Upper lobe of right lung (tissue), 1 donor: ENCODE results near the gene EBLN2. TPM values are rescaled to one million over a fixed set of nuclear protein-coding genes. Genes with fewer than 3 reads are reported as not detected.
"Not testable (repeated sequence)": the region's sequence is repeated elsewhere in the genome, so short reads cannot be mapped to it uniquely, and the experiment has no call there.

Experiments used
- ATAC-seq: fragments of 200-7000 bp; cut with Tn5 transposase; one replicate; pipeline ENCODE4 v1.9.1; 2020; ENCODE audit warnings: mild to moderate bottlenecking, moderate library complexity
- DNase-seq: peaks from one replicate; pipeline ENCODE4 v3.0.0-alpha.2; 2020
- H3K27ac ChIP-seq: fragments of 200-600 bp; one replicate; pipeline ENCODE4 v1.8.0; 2022
- H3K27me3 ChIP-seq: fragments of 200-600 bp; one replicate; pipeline ENCODE4 v1.8.0; 2022; ENCODE audit warnings: mild to moderate bottlenecking
- H3K36me3 ChIP-seq: fragments of 200-600 bp; one replicate; pipeline ENCODE4 v1.8.0; 2022
- H3K4me1 ChIP-seq: fragments of 200-600 bp; one replicate; pipeline ENCODE4 v1.8.0; 2022
- H3K4me3 ChIP-seq: fragments of 200-600 bp; one replicate; pipeline ENCODE4 v1.8.0; 2022; ENCODE audit warnings: mild to moderate bottlenecking
- H3K9me3 ChIP-seq: fragments of 200-600 bp; one replicate; pipeline ENCODE4 v1.8.0; 2022
- CTCF ChIP-seq: fragments of 200-600 bp; IDR thresholded peaks from one replicate; pipeline ENCODE4 v1.8.0; 2022; ENCODE audit warnings: antibody characterized with exemption
- intact Hi-C: fragments of 100-400 bp; cut with DNase I; formaldehyde crosslinking; loops from one replicate; pipeline ENCODE4 v1.11.0; 2022
- total RNA-seq: library from RNA; stranded (reverse); fragmentation: NEBNext Ultra II Directional; extraction: Animal tissue kit (Norgen Biotek cat#: 25700); gene quantifications from one replicate; pipeline ENCODE4 v1.2.1, GENCODE V29; 2021
- donor health status: DM: no; HTN: yes; CAD: no; lungs with severe emphysema.

Gene EBLN2
- total RNA-seq, 1 donor from 2014 or later: 4.0 TPM

GRCh38 chr3:73056845-73057150 lies 4.7 kb upstream of the EBLN2 start:
- no peak overlapping the region for H3K4me3 ChIP-seq
- no peak overlapping the region for H3K27ac ChIP-seq
- no peak for DNase-seq
- no peak for ATAC-seq
- intact Hi-C loops: no loop called here
- no peak for TF ChIP-seq CTCF
- H3K27me3 ChIP-seq: no peaks in the 10 kb centered on the region
- peaks cover 3% of the 10 kb centered on the region for H3K36me3 ChIP-seq
- H3K4me1 ChIP-seq: peaks cover 9% of the 10 kb centered on the region
- H3K9me3 ChIP-seq: no peaks in the 10 kb centered on the region

GRCh38 chr3:73060302-73060723 lies 1.1 kb upstream of the EBLN2 start:
- ATAC-seq (no peak), DNase-seq (no peak)
- Histone ChIP-seq H3K36me3 (peaks cover 37% of the 10 kb centered on the region), H3K9me3 (no peaks in the 10 kb centered on the region), H3K4me1 (peaks cover 9% of the 10 kb centered on the region), H3K27me3 (no peaks in the 10 kb centered on the region), H3K4me3 (no peak overlapping the region), H3K27ac (no peak overlapping the region)
- no peak for TF ChIP-seq CTCF
- intact Hi-C loops: no loop called here

DNA sequence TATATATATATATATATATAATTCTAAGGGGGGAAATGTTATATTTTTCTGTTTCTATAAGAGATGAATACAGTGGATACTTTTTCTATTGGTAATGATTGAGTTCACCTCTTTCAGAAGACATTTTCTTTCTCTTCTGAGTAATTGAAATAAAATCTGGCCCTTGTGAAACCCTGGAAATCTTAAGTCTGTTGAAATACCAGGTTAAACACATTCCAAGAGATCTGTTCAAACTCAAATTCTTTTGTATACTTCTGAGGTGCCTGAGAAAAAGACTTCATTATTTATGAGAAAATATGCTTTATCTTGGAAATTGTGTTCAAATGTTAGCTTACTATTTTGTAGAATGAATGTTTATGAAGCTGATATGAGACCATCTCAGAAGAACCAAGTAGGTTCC lies 4.8 kb downstream of the EBLN2 start:
- H3K27me3 ChIP-seq, H3K4me1 ChIP-seq, H3K9me3 ChIP-seq, intact Hi-C loops, DNase-seq, H3K27ac ChIP-seq, H3K4me3 ChIP-seq, ATAC-seq: not testable (repeated sequence)
- H3K36me3 ChIP-seq: peaks cover 53% of the 10 kb centered on the region

DNA sequence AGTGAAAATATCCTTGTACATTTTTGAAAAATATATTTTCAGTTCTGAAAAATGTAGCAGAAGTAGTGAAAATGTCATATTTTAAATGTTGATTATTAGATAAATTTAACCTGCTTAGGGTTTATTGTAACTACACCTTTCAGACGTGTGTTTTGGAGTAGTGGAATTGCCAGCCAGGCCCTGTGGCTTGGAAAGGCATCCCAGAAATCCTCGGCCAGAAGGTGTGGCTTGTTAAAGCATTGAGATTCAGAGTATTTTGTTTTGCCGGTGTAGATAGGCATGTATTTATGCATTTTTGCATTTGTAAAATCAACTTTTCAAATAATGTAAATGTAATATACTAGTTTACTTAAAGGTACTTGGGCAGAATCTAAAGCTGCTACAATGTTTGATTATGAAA lies 7.0 kb downstream of the EBLN2 start:
- Histone ChIP-seq H3K4me1 (no peaks in the 10 kb centered on the region), H3K27ac (no peak overlapping the region), H3K9me3 (no peaks in the 10 kb centered on the region), H3K36me3 (peaks cover 38% of the 10 kb centered on the region), H3K27me3 (no peaks in the 10 kb centered on the region), H3K4me3 (no peak overlapping the region)
- no peak for ATAC-seq
- intact Hi-C loops: no loop called here
- no peak for DNase-seq
- no peak for TF ChIP-seq CTCF

GRCh38 chr3:73069187-73069586 lies 7.7 kb downstream of the EBLN2 start:
- TF ChIP-seq CTCF: no peak
- Histone ChIP-seq H3K9me3 (no peaks in the 10 kb centered on the region), H3K36me3 (peaks cover 30% of the 10 kb centered on the region), H3K4me3 (no peak overlapping the region), H3K27me3 (no peaks in the 10 kb centered on the region), H3K27ac (no peak overlapping the region), H3K4me1 (no peaks in the 10 kb centered on the region)
- DNase-seq (no peak), ATAC-seq (no peak)
- intact Hi-C loops: no loop called here

DNA sequence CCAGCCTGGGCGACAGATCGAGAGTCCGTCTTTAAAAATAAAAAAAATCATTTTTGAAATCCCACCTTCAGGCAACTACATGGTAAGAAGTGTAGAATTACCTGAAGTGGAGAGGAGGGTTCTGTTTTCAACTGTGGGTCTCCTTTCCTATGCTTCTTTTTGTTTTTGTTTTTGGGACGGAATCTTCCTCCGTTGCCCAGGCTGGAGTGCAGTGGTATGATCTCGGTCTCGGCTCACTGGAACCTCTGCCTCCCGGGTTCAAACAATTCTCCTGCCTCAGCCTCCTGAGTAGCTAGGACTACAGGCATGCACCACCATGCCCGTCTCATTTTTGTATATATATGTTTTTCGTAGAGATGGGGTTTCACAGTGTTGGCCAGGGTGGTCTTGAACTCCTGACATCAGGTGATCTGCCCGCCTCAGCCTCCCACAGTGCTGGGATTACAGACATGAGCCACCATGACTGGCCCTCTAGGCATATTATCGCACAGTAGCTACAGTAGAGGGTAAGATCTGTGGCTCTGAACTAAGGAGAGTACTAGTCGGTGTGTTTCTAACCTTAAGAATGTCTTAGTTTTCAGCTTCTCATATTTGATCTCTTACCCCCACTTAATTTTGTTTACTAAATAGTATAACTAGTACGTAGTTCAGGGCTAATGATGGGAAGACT lies 8.5 kb downstream of the EBLN2 start:
- H3K27ac ChIP-seq: no peak overlapping the region
- intact Hi-C loops: no loop called here
- H3K27me3 ChIP-seq: no peaks in the 10 kb centered on the region
- no peak for DNase-seq
- no peaks in the 10 kb centered on the region for H3K4me1 ChIP-seq
- TF ChIP-seq CTCF: no peak
- H3K36me3 ChIP-seq: peaks cover 23% of the 10 kb centered on the region
- H3K9me3 ChIP-seq: no peaks in the 10 kb centered on the region
- no peak for ATAC-seq
- H3K4me3 ChIP-seq: no peak overlapping the region
